GM18508 (cell line): ENCODE data around the gene MEG3.

Experiments used
- ATAC-seq: cut with Tn5 transposase; IDR thresholded peaks from one replicate; pipeline ENCODE4 v1.9.1; 2021; ENCODE audit warnings: moderate number of reproducible peaks; ENCODE audit not compliant: insufficient read depth, unreplicated experiment

The MEG3 gene

DNA sequence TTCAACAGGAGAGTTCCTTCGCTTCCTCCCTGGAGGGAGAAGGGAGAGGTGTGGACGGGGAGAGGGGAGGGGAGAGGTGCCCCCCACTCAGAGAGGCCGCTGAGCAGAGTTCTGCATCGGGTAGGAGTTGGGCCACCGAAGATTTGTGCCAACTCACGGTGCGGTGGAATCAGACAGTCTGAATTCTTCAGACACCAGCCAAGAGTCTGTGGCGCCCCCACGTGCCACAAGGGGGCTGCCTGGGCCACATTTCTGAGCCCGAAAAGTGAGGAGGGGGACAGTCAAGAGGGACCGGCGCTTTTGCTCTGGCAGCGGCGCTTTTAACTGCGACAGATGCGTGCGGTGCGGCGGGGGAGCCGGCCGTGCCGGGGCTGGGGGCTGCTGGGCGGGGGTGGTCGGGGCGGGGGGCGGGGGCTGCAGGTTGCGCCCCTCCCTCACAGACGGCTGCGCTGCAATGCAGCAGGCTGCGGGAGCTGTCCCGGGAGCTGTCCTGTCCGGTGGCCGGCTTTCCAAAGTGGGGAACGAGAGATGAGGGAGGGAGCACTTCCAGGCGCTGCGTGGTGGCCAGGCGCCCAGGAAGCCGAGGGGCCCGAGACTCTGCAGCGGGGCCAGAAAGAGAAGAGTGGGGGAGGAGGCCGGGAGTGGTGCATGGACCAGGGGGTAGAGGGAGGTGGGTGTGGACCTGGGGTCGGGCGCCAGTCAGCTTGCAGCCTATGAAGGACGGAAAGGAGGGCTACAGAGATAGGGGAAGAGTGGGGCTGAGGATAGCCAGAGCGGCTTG, 78.6 kb downstream of the MEG3 start:
- no peak for ATAC-seq

DNA sequence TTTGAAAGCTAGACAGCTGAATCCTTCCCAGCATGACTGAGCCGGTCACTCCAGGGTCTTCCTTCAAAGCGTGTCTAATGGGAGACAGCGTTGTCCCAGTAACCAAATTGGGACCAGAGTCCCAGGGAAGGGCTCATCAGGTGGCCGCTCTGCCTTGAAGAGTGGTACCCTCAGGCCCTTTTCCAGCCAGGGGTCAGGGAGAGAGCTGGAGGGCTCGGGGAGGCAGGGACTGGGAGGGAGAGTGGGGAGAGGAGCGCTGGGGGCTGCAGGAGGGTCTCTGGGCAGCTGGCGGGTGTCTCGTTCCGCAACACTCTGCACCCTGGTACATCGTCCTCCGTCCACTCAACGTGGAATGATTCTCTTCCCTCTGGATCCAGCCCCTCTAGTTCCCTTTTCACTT, 79.2 kb downstream of the MEG3 start:
- no peak for ATAC-seq

DNA sequence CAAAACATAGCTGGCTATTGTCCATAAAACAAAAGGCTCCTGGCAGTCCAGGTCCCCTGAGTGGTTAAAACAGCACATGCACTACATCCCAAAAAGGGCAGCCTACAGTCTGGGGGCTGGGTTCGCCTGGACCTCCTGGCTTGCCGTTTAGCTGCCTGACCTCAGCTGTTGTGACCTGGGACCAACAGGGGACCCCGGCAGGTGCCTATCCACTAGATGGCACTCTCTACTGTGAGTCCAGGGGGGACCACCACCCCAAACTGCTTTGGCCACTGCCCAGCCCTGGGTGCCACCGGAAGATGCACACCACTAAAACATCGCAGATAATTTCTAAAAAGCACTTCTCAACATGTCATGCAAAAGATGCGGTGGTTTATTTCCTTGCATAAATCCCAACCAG, 80.5 kb downstream of the MEG3 start:
- no peak for ATAC-seq

DNA sequence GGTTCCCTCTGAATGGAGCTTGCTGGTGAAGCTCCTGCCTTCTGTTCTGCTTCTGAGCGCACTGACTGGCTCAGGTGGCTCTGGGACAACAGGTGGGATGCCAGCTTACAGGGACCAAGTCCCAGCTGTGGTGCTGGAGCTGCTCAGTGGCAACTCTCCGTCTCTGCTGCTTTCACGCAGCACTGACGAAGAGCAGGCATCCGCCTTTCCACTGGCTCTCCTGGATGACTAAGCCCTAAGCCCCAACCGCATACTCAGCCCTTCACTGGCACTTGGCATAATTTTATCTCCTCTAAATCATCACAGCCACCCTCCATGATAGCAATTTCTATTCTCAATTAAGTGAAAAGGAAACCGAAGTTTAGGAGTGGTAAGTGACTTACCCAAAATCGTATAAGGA, 81.3 kb downstream of the MEG3 start:
- no peak for ATAC-seq

DNA sequence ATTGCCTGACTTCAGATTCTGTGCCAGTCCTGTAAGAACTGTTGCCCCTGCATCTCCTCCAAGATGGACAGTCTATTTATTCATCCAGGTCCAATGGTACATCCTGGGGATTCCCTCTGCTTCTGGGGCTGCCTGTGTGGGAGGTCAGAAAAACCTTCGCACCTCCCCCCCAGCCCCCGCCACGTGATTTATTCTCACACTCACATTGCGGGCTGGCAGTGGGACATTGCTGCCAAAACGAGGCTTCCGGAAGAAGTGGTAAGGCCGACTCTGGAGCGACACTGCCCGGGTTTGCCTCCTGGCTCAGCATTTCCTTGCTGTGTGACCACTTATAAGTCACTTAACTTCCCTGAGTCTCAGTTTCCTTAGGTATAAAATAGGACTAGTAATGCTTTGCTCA, 83.5 kb downstream of the MEG3 start:
- ATAC-seq = no peak
